ENCODE measurements around the gene CYFIP2. TPM values are rescaled to one million over a fixed set of nuclear protein-coding genes. Genes with fewer than 3 reads are reported as not detected.

The CYFIP2 gene
- total and polyA plus RNA-seq, 12 donors = 24.8 to 123 (median 54.8) TPM

DNA sequence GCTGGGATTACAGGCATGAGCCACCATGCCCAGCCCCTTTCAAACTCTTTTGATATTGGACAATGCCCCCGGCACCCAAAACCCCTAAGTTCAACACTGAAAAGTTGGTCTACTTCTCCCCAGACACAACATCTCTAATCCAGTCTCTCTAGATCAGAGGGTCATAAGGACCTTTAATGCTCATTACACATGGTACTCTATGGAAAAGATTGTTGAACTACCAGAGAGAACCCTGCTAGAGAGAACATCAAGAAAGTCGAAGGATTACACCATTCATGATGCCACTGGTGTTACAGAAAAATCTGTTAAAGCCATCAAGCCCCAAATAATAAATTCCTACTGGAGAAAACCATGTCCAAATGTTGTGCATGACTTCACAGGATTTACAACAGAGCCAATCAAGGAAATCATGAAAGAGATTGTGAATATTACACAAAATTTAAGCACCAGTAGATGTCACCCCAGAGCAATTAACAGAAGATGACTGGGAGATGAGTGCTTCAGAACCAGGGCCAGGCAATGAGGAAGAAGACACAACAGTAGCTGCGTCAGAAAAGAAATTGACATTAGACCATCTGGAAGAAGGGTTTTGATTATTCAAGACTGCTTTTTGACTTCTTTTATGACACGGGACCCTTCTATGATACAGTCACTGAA, 165.7 kb downstream of the CYFIP2 start:
- peak; percentile 27 to 57 (median 38) for DNase-seq
- Histone ChIP-seq H3K36me3 (replicated peaks in 1 of 2) (no peaks in the 10 kb centered on the region), H3K27me3 (no peaks in the 10 kb centered on the region), H3K4me3 (no peak overlapping the region), H3K27ac (no peak overlapping the region), H3K9me3 (replicated peaks in 1 of 3) (no peaks in the 10 kb centered on the region), H3K4me1 (replicated peaks in 1 of 2) (no peaks in the 10 kb centered on the region)
- intact Hi-C loops (cut with DNase I) = loop anchor here in 1 of 2 donors (10.0 kb wide), 1 partner anchor 283 kb away; no protein-coding TSS in a partner anchor
- TF ChIP-seq, protein P1, sequence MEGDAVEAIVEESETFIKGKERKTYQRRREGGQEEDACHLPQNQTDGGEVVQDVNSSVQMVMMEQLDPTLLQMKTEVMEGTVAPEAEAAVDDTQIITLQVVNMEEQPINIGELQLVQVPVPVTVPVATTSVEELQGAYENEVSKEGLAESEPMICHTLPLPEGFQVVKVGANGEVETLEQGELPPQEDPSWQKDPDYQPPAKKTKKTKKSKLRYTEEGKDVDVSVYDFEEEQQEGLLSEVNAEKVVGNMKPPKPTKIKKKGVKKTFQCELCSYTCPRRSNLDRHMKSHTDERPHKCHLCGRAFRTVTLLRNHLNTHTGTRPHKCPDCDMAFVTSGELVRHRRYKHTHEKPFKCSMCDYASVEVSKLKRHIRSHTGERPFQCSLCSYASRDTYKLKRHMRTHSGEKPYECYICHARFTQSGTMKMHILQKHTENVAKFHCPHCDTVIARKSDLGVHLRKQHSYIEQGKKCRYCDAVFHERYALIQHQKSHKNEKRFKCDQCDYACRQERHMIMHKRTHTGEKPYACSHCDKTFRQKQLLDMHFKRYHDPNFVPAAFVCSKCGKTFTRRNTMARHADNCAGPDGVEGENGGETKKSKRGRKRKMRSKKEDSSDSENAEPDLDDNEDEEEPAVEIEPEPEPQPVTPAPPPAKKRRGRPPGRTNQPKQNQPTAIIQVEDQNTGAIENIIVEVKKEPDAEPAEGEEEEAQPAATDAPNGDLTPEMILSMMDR (IDR thresholded peaks at IDR 0.05) = peak; percentile 37 to 74 (median 62)
- no peak for TF ChIP-seq POLR2A (IDR thresholded peaks at IDR 0.05)
- 32 to 35% (median 32%) methylated on average over 4 of the region's 4 CpGs for WGBS, 4 donors

DNA sequence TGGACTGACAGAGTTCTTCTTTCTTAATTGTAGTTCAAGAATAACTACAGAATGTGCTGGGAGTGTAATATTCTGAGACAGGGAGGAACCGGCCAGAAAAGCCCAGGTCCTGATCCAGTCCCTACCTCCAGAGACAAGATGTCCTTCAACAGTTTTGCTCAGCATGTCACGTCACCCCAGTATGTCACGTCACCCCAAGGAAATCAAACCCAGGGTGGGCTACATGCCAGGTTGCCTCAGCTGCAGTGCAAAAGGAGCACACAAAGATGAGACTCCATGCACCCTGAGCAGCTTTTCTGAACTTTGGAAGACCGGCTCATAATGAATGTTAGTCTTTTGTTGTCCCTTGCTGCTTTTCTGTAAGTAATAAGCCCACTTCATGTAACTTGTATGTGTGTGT, 168.2 kb downstream of the CYFIP2 start:
- no peak overlapping the region for H3K4me3 ChIP-seq
- intact Hi-C loops (cut with DNase I) = loop anchor here in 1 of 2 donors (10.0 kb wide), 1 partner anchor 281 kb away; no protein-coding TSS in a partner anchor
- peak in 1 of 7 donors; percentile 29 for DNase-seq
- no peaks in the 10 kb centered on the region for H3K27me3 ChIP-seq
- TF ChIP-seq POLR2A (IDR thresholded peaks at IDR 0.05) = no peak
- TF ChIP-seq, protein P1 (IDR thresholded peaks at IDR 0.05) = no peak
- no peaks in the 10 kb centered on the region for H3K9me3 ChIP-seq (replicated peaks in 1 of 3)
- 71 to 82% (median 73%) methylated on average over 4 of the region's 4 CpGs for WGBS, 4 donors
- no peaks in the 10 kb centered on the region for H3K36me3 ChIP-seq (replicated peaks in 1 of 2)
- no peaks in the 10 kb centered on the region for H3K4me1 ChIP-seq (replicated peaks in 1 of 2)
- no peak overlapping the region for H3K27ac ChIP-seq

DNA sequence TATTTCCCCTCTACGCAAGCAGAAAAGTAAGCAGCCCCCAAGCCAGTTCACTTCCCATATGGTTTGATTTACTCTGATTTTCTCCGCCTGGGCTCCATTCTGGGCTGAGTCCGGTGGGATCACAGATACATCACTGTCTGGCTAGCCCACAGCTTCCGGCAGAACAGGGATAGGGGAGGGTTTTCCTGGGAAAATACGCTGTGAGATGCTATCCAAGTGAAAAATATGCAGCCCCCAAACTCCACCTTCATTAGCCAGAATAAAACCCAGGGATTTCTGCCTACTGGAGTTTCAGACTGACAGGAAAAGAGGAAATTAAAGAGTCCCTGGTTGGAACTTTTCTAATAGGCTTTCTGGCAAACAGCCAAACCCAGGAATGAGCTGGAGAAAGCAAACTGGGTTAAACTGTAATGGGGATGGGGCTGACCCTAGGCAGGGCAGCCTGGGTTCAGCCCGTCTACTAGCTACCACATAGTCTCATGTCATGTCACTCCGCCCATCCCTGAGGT, 177.2 kb downstream of the CYFIP2 start:
- Histone ChIP-seq H3K27me3 (no peaks in the 10 kb centered on the region), H3K36me3 (replicated peaks in 1 of 2) (no peaks in the 10 kb centered on the region), H3K4me3 (no peak overlapping the region), H3K9me3 (replicated peaks in 1 of 3) (no peaks in the 10 kb centered on the region), H3K27ac (no peak overlapping the region), H3K4me1 (replicated peaks in 1 of 2) (no peaks in the 10 kb centered on the region)
- DNase-seq = no peak
- no peak for TF ChIP-seq POLR2A (IDR thresholded peaks at IDR 0.05)
- TF ChIP-seq, protein P1 (IDR thresholded peaks at IDR 0.05) = no peak
- 49 to 71% (median 59%) methylated on average over 7 of the region's 7 CpGs for WGBS, 4 donors
- intact Hi-C loops (cut with DNase I) = no loop called here

DNA sequence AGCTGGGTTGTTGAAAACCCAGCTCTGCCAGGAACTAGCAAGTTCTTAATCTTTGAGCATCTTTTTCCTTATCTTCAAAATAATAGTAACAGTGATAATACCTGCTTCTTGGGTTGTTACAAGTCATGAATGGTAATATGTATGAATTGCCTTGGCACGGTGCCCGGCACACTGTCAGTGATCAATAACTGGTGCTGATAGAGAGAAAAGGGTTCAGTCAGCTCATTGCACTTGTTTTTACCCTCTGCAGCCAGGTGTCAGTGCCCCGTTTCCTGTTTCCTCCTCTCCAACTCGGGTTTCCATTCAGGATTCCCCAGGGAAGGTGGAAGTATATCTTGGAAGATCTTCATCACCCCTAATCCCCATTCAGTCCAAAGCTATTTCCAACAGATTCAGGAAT, 178.3 kb downstream of the CYFIP2 start:
- Histone ChIP-seq H3K36me3 (replicated peaks in 1 of 2) (no peaks in the 10 kb centered on the region), H3K27ac (no peak overlapping the region), H3K4me1 (replicated peaks in 1 of 2) (no peaks in the 10 kb centered on the region), H3K4me3 (no peak overlapping the region), H3K27me3 (no peaks in the 10 kb centered on the region), H3K9me3 (replicated peaks in 1 of 3) (no peaks in the 10 kb centered on the region)
- intact Hi-C loops (cut with DNase I) = no loop called here
- no peak for TF ChIP-seq POLR2A (IDR thresholded peaks at IDR 0.05)
- TF ChIP-seq, protein P1 (IDR thresholded peaks at IDR 0.05) = no peak
- whole genome bisulfite sequencing, 4 donors = 58 to 66% (median 60%) methylated on average over 4 of the region's 4 CpGs
- DNase-seq = no peak

Other genes with a start within 250 kb of the CYFIP2 start
- under 1 TPM in 1 of 9 donors, not detected in 8; 0.33 TPM for gene HAVCR1, start 207.0 kb upstream of the CYFIP2 start, total RNA-seq
- under 1 TPM in 1 of 3 donors, not detected in 2; 0.07 TPM for gene HAVCR1, start 207.0 kb upstream of the CYFIP2 start, polyA plus RNA-seq
- gene HAVCR2, start 157.1 kb upstream of the CYFIP2 start, total RNA-seq = 10 to 100 TPM in 7 of 9 donors, 1 to 10 TPM in 2; 2.4 to 48.6 (median 16.0) TPM
- 10 to 100 TPM in 1 of 3 donors, 1 to 10 TPM in 2; 6.2 to 11.4 (median 7.4) TPM for gene HAVCR2, start 157.1 kb upstream of the CYFIP2 start, polyA plus RNA-seq
- 10 to 100 TPM in 8 of 9 donors, 1 to 10 TPM in 1; 9.5 to 45.3 (median 17.2) TPM for gene MED7, start 123.3 kb upstream of the CYFIP2 start, total RNA-seq
- gene MED7, start 123.3 kb upstream of the CYFIP2 start, polyA plus RNA-seq = 10 to 100 TPM; 16.3 to 42.4 (median 19.6) TPM
- not detected for gene GARIN3, start 99.9 kb upstream of the CYFIP2 start, total RNA-seq
- not detected for gene GARIN3, start 99.9 kb upstream of the CYFIP2 start, polyA plus RNA-seq
- gene ITK, start 85.3 kb upstream of the CYFIP2 start, total RNA-seq = 1 to 10 TPM in 4 of 9 donors, under 1 TPM in 4, not detected in 1; 0.22 to 2.7 (median 1.3) TPM
- under 1 TPM; 0.54 to 0.92 (median 0.88) TPM for gene ITK, start 85.3 kb upstream of the CYFIP2 start, polyA plus RNA-seq
- gene NIPAL4, start 194.1 kb downstream of the CYFIP2 start, total RNA-seq = under 1 TPM in 2 of 9 donors, not detected in 7; 0.14 to 0.20 TPM
- gene NIPAL4, start 194.1 kb downstream of the CYFIP2 start, polyA plus RNA-seq = under 1 TPM in 2 of 3 donors, not detected in 1; 0.08 to 0.10 TPM

Data from adrenal gland (tissue), 12 donors.